Panc1 (cell line): Measurements from ENCODE around the gene SMYD5. TPM values are rescaled to one million over a fixed set of nuclear protein-coding genes. Genes with fewer than 3 reads are reported as not detected.

Experiments used
- ATAC-seq: fragments of 200-7000 bp; cut with Tn5 transposase; 2 replicates; pipeline ENCODE4 v1.9.1; 2020; ENCODE audit warnings: mild to moderate bottlenecking, moderate library complexity
- BruUV-seq: library from RNA; stranded (reverse); fragments of 400-500 nt; replicated peaks from 2 replicates; lab custom pipeline; 2021; lab: Mats Ljungman, UMichigan
- CTCF ChIA-PET: fragments of 300-600 bp; sonication (Branson Sonifier 250); formaldehyde crosslinking; loops from one replicate; lab custom pipeline; 2022; ENCODE audit warnings: antibody characterized with exemption; lab: Charles Lee
- POLR2A ChIA-PET: fragments of 300-600 bp; sonication (Branson Sonifier 250); formaldehyde crosslinking; loops from one replicate; lab custom pipeline; 2022; ENCODE audit warnings: antibody characterized with exemption; lab: Charles Lee
- DNase-seq: peaks from one replicate; pipeline ENCODE4 v3.0.0-alpha.2; 2010; ENCODE audit warnings: low read depth, low spot score
- H3K27ac ChIP-seq: 2 replicates; pipeline ENCODE4 v1.5.1; 2011; ENCODE audit warnings: mild to moderate bottlenecking, low read length, inconsistent platforms
- H3K27me3 ChIP-seq: fragments of 200-500 bp; sonication (Bioruptor generic); 2 replicates; pipeline ENCODE4 v1.6.0; 2014; ENCODE audit warnings: low read length, inconsistent platforms; ENCODE audit not compliant: control insufficient read depth, insufficient read depth
- H3K36me3 ChIP-seq: fragments of 200-500 bp; sonication (Bioruptor generic); 2 replicates; pipeline ENCODE4 v1.5.1; 2014; ENCODE audit warnings: inconsistent platforms, mild to moderate bottlenecking, low read length, moderate library complexity; ENCODE audit not compliant: control insufficient read depth, insufficient read depth
- H3K4me1 ChIP-seq: 2 replicates; pipeline ENCODE4 v1.5.1; 2011; ENCODE audit warnings: inconsistent platforms, mild to moderate bottlenecking, low read length, moderate library complexity; ENCODE audit not compliant: control insufficient read depth, insufficient read depth
- H3K4me3 ChIP-seq, 2 experiments: 2 replicates each; pipeline ENCODE4 v1.5.1; 2011 to 2012; ENCODE audit warnings: low read depth in 2 of 2, low read length in 2 of 2, mild to moderate bottlenecking in 2 of 2, inconsistent platforms in 1 of 2, moderate library complexity in 1 of 2
- H3K9me3 ChIP-seq: fragments of 200-500 bp; sonication (Bioruptor generic); 2 replicates; pipeline ENCODE4 v1.5.1; 2014; ENCODE audit warnings: low read depth, mild to moderate bottlenecking, inconsistent platforms, low read length, moderate library complexity; ENCODE audit not compliant: control insufficient read depth, insufficient read depth
- CTCF ChIP-seq: fragments of 450-650 bp; IDR thresholded peaks from 2 replicates; pipeline ENCODE4 v1.5.1; 2017; ENCODE audit warnings: mild to moderate bottlenecking
- POLR2AphosphoS5 ChIP-seq: IDR thresholded peaks from 2 replicates; pipeline ENCODE4 v1.6.1; 2012; ENCODE audit warnings: mild to moderate bottlenecking, low read depth, low read length, moderate library complexity
- REST ChIP-seq, 2 experiments: IDR thresholded peaks; 2 replicates each; pipeline ENCODE4 v1.6.1; 2011 to 2012; ENCODE audit warnings: low read depth in 2 of 2, control low read depth in 1 of 2, low read length in 1 of 2, mild to moderate bottlenecking in 1 of 2, moderate library complexity in 1 of 2; ENCODE audit not compliant: insufficient read depth in 1 of 2
- SIN3A ChIP-seq: IDR thresholded peaks from 2 replicates; pipeline ENCODE4 v1.6.1; 2012; ENCODE audit warnings: low read depth, mild to moderate bottlenecking, low read length, moderate library complexity, borderline replicate concordance; ENCODE audit not compliant: insufficient read depth
- TCF7L2 ChIP-seq: IDR thresholded peaks from 2 replicates; pipeline ENCODE4 v1.6.1; 2011; ENCODE audit warnings: mild to moderate bottlenecking, low read depth, low read length, inconsistent platforms
- in situ Hi-C: cut with HindIII; loops from 2 replicates; pipeline ENCODE4 v1.10.0; 2016; ENCODE audit warnings: low sequenced_read_pairs, low pct_unique_long_range_greater_than_20kb
- intact Hi-C: fragments of 100-400 bp; cut with micrococcal nuclease; formaldehyde crosslinking; loops from one replicate; pipeline ENCODE4 v1.10.0; 2022; ENCODE audit not compliant: unreplicated experiment
- total RNA-seq: library from RNA; stranded (reverse); gene quantifications from one replicate; pipeline ENCODE4 v1.2.1, GENCODE V29; 2021; ENCODE audit not compliant: unreplicated experiment

The SMYD5 gene
- total RNA-seq, 1 experiment from 2014 or later = 37.6 TPM

- H3K36me3 ChIP-seq = no peaks in the 10 kb centered on the region
- intact Hi-C loops (no loop called here), in situ Hi-C loops (no loop called here)
- POLR2A ChIA-PET = no interaction called here
- BruUV-seq = no TSS peak
- peaks cover 4% of the 10 kb centered on the region; the same call in 1 of the 2 replicates for H3K4me1 ChIP-seq
- H3K9me3 ChIP-seq = no peaks in the 10 kb centered on the region
- TF ChIP-seq SIN3A (no peak), REST (IDR thresholded peaks at IDR 0.05; ENCODE audit: insufficient read depth in 1 of 2, low read depth in 2 of 2, low read length in 1 of 2) (no peak), TCF7L2 (no peak), CTCF (no peak), POLR2AphosphoS5 (no peak)
- no peak for ATAC-seq
- H3K27me3 ChIP-seq = no peaks in the 10 kb centered on the region
- no peak for DNase-seq
- CTCF ChIA-PET = interaction anchor here (0.6 kb wide), 1 partner anchor 128 kb away, joined by 3 read pairs; no protein-coding TSS in a partner anchor
- no peak overlapping the region for H3K4me3 ChIP-seq
- H3K27ac ChIP-seq = no peak overlapping the region
These were observed 10.9 kb upstream of the SMYD5 start for GRCh38 chr2:73203055-73203681.

GRCh38 chr2:73205611-73206010 is 8.4 kb upstream of the SMYD5 start:
- intact Hi-C loops = no loop called here

More at GRCh38 chr2:73205611-73206010, 8.4 kb upstream of the SMYD5 start:
- ATAC-seq (no peak), DNase-seq (no peak)
- in situ Hi-C loops = no loop called here
- H3K4me1 ChIP-seq = peaks cover 4% of the 10 kb centered on the region; the same call in 1 of the 2 replicates
- H3K9me3 ChIP-seq = no peaks in the 10 kb centered on the region
- no peak overlapping the region for H3K27ac ChIP-seq
- POLR2A ChIA-PET = no interaction called here
- H3K36me3 ChIP-seq = no peaks in the 10 kb centered on the region
- CTCF ChIA-PET = no interaction called here
- H3K4me3 ChIP-seq = no peak overlapping the region
- no peaks in the 10 kb centered on the region for H3K27me3 ChIP-seq
- TF ChIP-seq POLR2AphosphoS5 = no peak
- TF ChIP-seq TCF7L2 = no peak
- no peak for TF ChIP-seq REST (IDR thresholded peaks at IDR 0.05; ENCODE audit: insufficient read depth in 1 of 2, low read depth in 2 of 2, low read length in 1 of 2)
- TF ChIP-seq CTCF = no peak
- TF ChIP-seq SIN3A = no peak
- BruUV-seq = no TSS peak
